AG09309 (cell line): Measurements from ENCODE around the gene ATG4A.

Experiments
- DNase-seq: peaks from one replicate; pipeline ENCODE4 v3.0.0-alpha.2; 2010; ENCODE audit warnings: low read depth
- H3K4me3 ChIP-seq: 2 replicates; pipeline ENCODE4 v1.5.1; 2011; ENCODE audit warnings: mild to moderate bottlenecking, low read depth, low read length, moderate library complexity; ENCODE audit not compliant: control insufficient read depth
- CTCF ChIP-seq: IDR thresholded peaks from 2 replicates; pipeline ENCODE4 v1.5.1; 2011; ENCODE audit warnings: mild to moderate bottlenecking, low read depth, low read length, inconsistent platforms; ENCODE audit not compliant: insufficient read depth, control insufficient read depth; ENCODE audit errors: missing control alignments

The ATG4A gene

GRCh38 chrX:108064001-108064400, 27.6 kb upstream of the ATG4A start:
- H3K4me3 ChIP-seq = no peak overlapping the region
- no peak for DNase-seq
- TF ChIP-seq CTCF = no peak

DNA sequence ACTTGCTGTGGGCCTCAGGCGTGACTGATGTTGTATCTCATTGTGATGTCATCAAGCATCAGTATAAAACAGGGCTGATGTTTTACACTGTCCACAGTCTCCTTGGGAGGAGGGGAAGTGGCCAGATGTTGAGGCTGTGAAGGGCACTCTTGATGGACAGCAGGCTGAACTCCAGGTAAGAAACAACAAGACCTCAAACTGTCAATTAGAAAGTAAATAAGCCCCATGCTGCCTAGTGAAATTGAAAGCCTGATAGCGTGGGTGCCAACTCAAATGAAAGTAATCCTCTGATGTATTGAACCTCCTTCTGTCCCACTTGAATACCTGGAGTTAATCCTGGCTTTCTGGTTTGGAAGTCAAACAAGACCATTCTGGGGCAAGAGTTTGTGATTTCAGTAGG, 27.0 kb upstream of the ATG4A start:
- DNase-seq = no peak
- no peak overlapping the region for H3K4me3 ChIP-seq
- TF ChIP-seq CTCF = no peak

DNA sequence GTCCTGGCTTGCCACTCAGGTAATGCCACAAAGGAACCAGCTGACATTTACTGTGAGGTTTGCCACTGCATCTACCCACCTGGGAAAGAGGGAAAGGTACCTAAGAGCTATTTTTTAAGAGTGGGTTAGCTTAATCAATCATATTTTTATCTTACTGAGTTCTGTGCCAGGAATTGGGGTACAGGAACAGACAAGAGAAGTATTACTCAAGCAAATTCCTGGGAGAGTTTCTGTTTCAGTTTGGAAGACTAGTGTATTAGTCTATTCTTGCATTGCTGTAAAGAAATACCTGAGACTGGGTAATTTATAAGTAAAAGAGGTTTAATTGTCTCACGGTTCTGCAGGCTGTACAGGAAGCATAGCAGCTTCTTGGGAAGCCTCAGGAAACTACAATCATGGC, 23.5 kb upstream of the ATG4A start:
- H3K4me3 ChIP-seq = no peak overlapping the region
- TF ChIP-seq CTCF = no peak
- DNase-seq = no peak

DNA sequence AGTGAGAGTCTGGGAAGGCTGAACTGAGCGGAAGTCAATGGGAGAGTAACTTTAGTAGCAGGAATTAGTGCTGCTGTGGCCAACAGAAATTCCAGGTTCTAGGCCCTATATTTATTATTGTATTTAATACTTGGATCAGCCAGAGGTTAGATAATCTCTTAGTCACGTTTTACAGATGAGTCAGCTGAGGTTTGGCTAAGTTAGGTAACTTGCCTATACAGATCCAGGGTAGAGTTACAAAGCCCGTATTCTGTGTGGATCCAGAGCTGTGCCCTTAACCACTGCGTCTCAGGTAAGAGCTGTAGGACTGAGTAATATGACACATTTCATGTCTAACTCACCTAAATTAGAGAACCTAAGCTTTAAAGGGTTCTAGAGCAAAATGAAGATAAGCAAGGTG, 20.7 kb upstream of the ATG4A start:
- peak; percentile 1 for DNase-seq
- TF ChIP-seq CTCF = no peak
- H3K4me3 ChIP-seq = no peak overlapping the region

DNA sequence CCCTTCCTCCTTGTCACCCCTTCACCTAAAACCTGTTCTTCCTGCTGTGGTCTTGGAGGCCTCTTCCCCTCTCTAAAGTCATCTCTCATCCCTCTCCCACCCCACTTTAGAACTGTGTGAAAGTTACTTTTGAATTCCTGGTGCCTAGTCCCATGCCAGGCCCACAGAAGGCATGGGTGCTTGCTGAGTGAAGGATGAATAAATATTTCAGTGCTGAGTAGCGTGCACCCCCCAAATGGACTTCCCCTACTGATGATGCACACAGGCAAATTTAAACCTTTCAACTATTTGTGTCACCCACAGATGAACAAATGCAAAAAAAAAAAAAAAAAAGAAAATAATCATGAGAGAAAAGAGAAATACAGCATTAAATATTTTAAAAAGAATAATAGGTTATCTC, 20.0 kb upstream of the ATG4A start:
- no peak for TF ChIP-seq CTCF
- no peak for DNase-seq
- no peak overlapping the region for H3K4me3 ChIP-seq

DNA sequence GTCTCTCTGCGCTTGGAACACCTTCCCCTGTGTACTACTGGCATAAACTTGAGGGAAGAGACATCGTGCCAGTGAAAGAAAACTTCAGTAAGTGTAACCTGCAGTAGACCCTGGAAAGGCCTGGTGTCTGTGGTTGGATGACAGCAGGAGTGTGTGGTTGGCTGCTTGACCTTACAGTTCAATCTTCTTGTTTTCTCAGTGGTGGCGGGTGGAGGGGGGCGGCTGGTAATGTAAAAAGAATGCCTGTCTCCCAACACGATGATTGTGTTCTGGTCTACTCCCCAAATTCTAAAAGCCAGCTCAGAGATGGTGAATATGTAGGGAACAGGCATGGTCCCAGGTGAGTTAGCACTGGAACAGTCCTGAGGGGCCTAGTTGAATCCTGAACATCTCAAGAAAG, 18.8 kb upstream of the ATG4A start:
- no peak for TF ChIP-seq CTCF
- DNase-seq = no peak
- no peak overlapping the region for H3K4me3 ChIP-seq

- no peak for DNase-seq
- no peak for TF ChIP-seq CTCF
- no peak overlapping the region for H3K4me3 ChIP-seq
These were observed 10.5 kb upstream of the ATG4A start for GRCh38 chrX:108081110-108081509.
